ENCODE results near the gene THOC2. TPM values are rescaled to one million over a fixed set of nuclear protein-coding genes. Genes with fewer than 3 reads are reported as not detected.
"Not testable (repeated sequence)": the region's sequence is repeated elsewhere in the genome, so short reads cannot be mapped to it uniquely, and the experiment has no call there.

Gene THOC2
- total RNA-seq, 1 donor: 35.8 TPM

- no peak for DNase-seq (ENCODE audit: low read depth in 2 of 3, low spot score in 2 of 3)
Measured at GRCh38 chrX:123581586-123581985, 151.3 kb downstream of the THOC2 start.

GRCh38 chrX:123580792-123581191 is 152.1 kb downstream of the THOC2 start:
- DNase-seq (ENCODE audit: low read depth in 2 of 3, low spot score in 2 of 3): no peak

GRCh38 chrX:123574027-123574426 is 158.8 kb downstream of the THOC2 start:
- not testable (repeated sequence) for DNase-seq (ENCODE audit: low read depth in 2 of 3, low spot score in 2 of 3)

GRCh38 chrX:123570011-123570590 is 162.8 kb downstream of the THOC2 start:
- DNase-seq (ENCODE audit: low read depth in 2 of 3, low spot score in 2 of 3): no peak

- no peak for DNase-seq (ENCODE audit: low read depth in 2 of 3, low spot score in 2 of 3)
Measured at GRCh38 chrX:123563167-123563566, 169.7 kb downstream of the THOC2 start.

- no peak for DNase-seq (ENCODE audit: low read depth in 2 of 3, low spot score in 2 of 3)
Measured at GRCh38 chrX:123562342-123563146, 170.3 kb downstream of the THOC2 start.

GRCh38 chrX:123561439-123562215 is 171.2 kb downstream of the THOC2 start:
- DNase-seq (ENCODE audit: low read depth in 2 of 3, low spot score in 2 of 3): no peak

- no peak for DNase-seq (ENCODE audit: low read depth in 2 of 3, low spot score in 2 of 3)
Measured at GRCh38 chrX:123550829-123551228, 182.0 kb downstream of the THOC2 start.

Small RNA genes within 50 kb of the gene (small RNA-seq; reads per million reads assigned to genes)
- gene AL030996.1 (not detected), gene RNU7-69P (not detected)

Other genes with a start within 250 kb of the THOC2 start
- 11.0 TPM for gene XIAP, start 127.0 kb upstream of the THOC2 start, total RNA-seq
- 39.6 TPM for gene STAG2, start 228.7 kb upstream of the THOC2 start, total RNA-seq

Measured in hematopoietic multipotent progenitor cell (in vitro differentiated cells).